ENCODE results near the gene LCN6.
"Not testable (repeated sequence)": the region's sequence is repeated elsewhere in the genome, so short reads cannot be mapped to it uniquely, and the experiment has no call there.

The LCN6 gene

GRCh38 chr9:136707011-136707410, 41.3 kb downstream of the LCN6 start:
- Histone ChIP-seq H3K4me2 (ENCODE audit: low read depth, low read length, poor library complexity, severe bottlenecking) (no peak overlapping the region), H3K4me3 (ENCODE audit: insufficient read depth, low read length, poor library complexity, severe bottlenecking) (no peak overlapping the region), H4K20me1 (ENCODE audit: low read depth, low read length) (no peaks in the 10 kb centered on the region), H3K27ac (ENCODE audit: low read depth, low read length) (no peak overlapping the region), H3K9ac (ENCODE audit: low read length) (no peak overlapping the region), H2AFZ (ENCODE audit: low read depth, low read length, severe bottlenecking) (no peak overlapping the region), H3K27me3 (ENCODE audit: low read length) (no peaks in the 10 kb centered on the region), H3F3A (ENCODE audit: insufficient read depth) (no peaks in the 10 kb centered on the region), H3K79me2 (ENCODE audit: insufficient read depth, low read length) (no peaks in the 10 kb centered on the region), H3K36me3 (ENCODE audit: low read length) (no peaks in the 10 kb centered on the region), H3K9me3 (ENCODE audit: insufficient read depth, low read length) (no peaks in the 10 kb centered on the region), H3K9me2 (replicated peaks; ENCODE audit: insufficient read depth, low read length) (no peaks in the 10 kb centered on the region)
- TF ChIP-seq CTCF (IDR thresholded peaks at IDR 0.05; ENCODE audit: insufficient read depth, low read length, poor library complexity, severe bottlenecking) (no peak), EZH2phosphoT487 (conservative IDR thresholded peaks at IDR 0.05; ENCODE audit: low read length) (no peak)

- H3K9me2 ChIP-seq (replicated peaks; ENCODE audit: insufficient read depth, low read length), result no peaks in the 10 kb centered on the region
- no peak overlapping the region for H3K4me3 ChIP-seq (ENCODE audit: insufficient read depth, low read length, poor library complexity, severe bottlenecking)
- no peaks in the 10 kb centered on the region for H3K79me2 ChIP-seq (ENCODE audit: insufficient read depth, low read length)
- no peaks in the 10 kb centered on the region for H3F3A ChIP-seq (ENCODE audit: insufficient read depth)
- no peak overlapping the region for H3K27ac ChIP-seq (ENCODE audit: low read depth, low read length)
- no peak overlapping the region for H3K9ac ChIP-seq (ENCODE audit: low read length)
- H3K9me3 ChIP-seq (ENCODE audit: insufficient read depth, low read length), result no peaks in the 10 kb centered on the region
- H3K27me3 ChIP-seq (ENCODE audit: low read length), result no peaks in the 10 kb centered on the region
- H2AFZ ChIP-seq (ENCODE audit: low read depth, low read length, severe bottlenecking), result no peak overlapping the region
- H4K20me1 ChIP-seq (ENCODE audit: low read depth, low read length), result no peaks in the 10 kb centered on the region
- no peak overlapping the region for H3K4me2 ChIP-seq (ENCODE audit: low read depth, low read length, poor library complexity, severe bottlenecking)
- H3K36me3 ChIP-seq (ENCODE audit: low read length), result no peaks in the 10 kb centered on the region
- TF ChIP-seq CTCF (IDR thresholded peaks at IDR 0.05; ENCODE audit: insufficient read depth, low read length, poor library complexity, severe bottlenecking) (no peak), EZH2phosphoT487 (conservative IDR thresholded peaks at IDR 0.05; ENCODE audit: low read length) (no peak)
Observed at GRCh38 chr9:136705564-136705963, 42.8 kb downstream of the LCN6 start.

- not testable (repeated sequence) for H3K4me3 ChIP-seq (ENCODE audit: insufficient read depth, low read length, poor library complexity, severe bottlenecking); H3K79me2 ChIP-seq (ENCODE audit: insufficient read depth, low read length); H3K36me3 ChIP-seq (ENCODE audit: low read length); H3F3A ChIP-seq (ENCODE audit: insufficient read depth); H3K27ac ChIP-seq (ENCODE audit: low read depth, low read length); H4K20me1 ChIP-seq (ENCODE audit: low read depth, low read length); H2AFZ ChIP-seq (ENCODE audit: low read depth, low read length, severe bottlenecking); H3K9me3 ChIP-seq (ENCODE audit: insufficient read depth, low read length); H3K9ac ChIP-seq (ENCODE audit: low read length); H3K4me2 ChIP-seq (ENCODE audit: low read depth, low read length, poor library complexity, severe bottlenecking); H3K27me3 ChIP-seq (ENCODE audit: low read length); H3K9me2 ChIP-seq (replicated peaks; ENCODE audit: insufficient read depth, low read length)
Observed at GRCh38 chr9:136704741-136705140, 43.6 kb downstream of the LCN6 start.

DNA sequence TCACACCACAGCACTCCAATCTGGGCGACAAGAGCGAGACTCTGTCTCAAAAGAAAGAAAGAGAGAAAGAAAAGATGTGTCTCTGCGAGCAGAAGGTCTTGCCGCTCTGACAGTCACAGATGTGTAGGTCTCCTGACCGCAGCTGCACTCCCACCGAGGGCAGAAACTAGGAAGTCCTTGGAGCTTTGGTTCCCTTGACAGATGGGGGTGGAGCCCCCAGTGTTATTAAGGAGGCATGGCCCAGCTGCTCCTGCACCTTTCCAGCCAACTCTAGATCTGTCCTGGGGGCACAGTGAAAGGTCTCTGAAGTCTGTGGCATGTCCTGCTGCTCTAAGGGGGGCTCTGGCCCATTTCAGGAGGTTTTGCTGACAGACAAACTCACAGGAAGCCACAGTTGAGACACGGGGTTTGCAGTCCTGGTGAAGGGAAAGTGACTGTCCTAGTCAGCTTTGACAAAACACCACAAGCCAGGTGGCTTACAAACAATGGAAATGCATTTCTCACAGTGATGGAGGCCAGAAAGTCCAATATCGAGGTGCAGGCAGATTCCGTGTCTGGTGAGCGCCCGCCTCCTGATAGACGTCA, 45.0 kb downstream of the LCN6 start:
- no peaks in the 10 kb centered on the region for H3K27me3 ChIP-seq (ENCODE audit: low read length)
- no peaks in the 10 kb centered on the region for H3K9me3 ChIP-seq (ENCODE audit: insufficient read depth, low read length)
- H2AFZ ChIP-seq (ENCODE audit: low read depth, low read length, severe bottlenecking), result no peak overlapping the region
- H3K79me2 ChIP-seq (ENCODE audit: insufficient read depth, low read length), result no peaks in the 10 kb centered on the region
- TF ChIP-seq EZH2phosphoT487 (conservative IDR thresholded peaks at IDR 0.05; ENCODE audit: low read length) (no peak), CTCF (IDR thresholded peaks at IDR 0.05; ENCODE audit: insufficient read depth, low read length, poor library complexity, severe bottlenecking) (no peak)
- no peaks in the 10 kb centered on the region for H3K36me3 ChIP-seq (ENCODE audit: low read length)
- no peaks in the 10 kb centered on the region for H3K9me2 ChIP-seq (replicated peaks; ENCODE audit: insufficient read depth, low read length)
- no peak overlapping the region for H3K9ac ChIP-seq (ENCODE audit: low read length)
- no peak overlapping the region for H3K27ac ChIP-seq (ENCODE audit: low read depth, low read length)
- no peaks in the 10 kb centered on the region for H3F3A ChIP-seq (ENCODE audit: insufficient read depth)
- no peak overlapping the region for H3K4me2 ChIP-seq (ENCODE audit: low read depth, low read length, poor library complexity, severe bottlenecking)
- no peak overlapping the region for H3K4me3 ChIP-seq (ENCODE audit: insufficient read depth, low read length, poor library complexity, severe bottlenecking)
- no peaks in the 10 kb centered on the region for H4K20me1 ChIP-seq (ENCODE audit: low read depth, low read length)

Measured in SU-DHL-6 (cell line).